ENCODE data around the gene ACER3.
"Not testable (repeated sequence)": the region's sequence is repeated elsewhere in the genome, so short reads cannot be mapped to it uniquely, and the experiment has no call there.

Gene ACER3

DNA sequence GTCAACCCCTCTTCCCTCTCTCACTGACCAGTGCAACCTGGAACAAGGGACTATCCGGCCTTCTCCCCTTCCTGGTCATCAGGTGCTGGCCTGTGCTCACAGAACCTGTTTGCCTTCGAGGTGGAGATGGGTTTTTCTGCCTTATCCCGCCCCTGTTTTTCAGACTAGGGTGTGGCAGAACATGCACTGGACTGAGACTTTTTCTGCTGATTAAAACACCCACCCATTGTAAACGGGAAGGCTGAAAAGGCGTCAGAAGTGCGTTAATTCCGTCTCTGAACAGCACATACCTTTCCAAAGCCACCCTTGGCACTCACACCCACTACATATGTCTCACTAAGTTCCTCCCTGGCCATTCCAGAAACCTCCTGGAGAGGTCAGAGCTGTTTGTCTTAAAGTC, 169.1 kb downstream of the ACER3 start:
- DNase-seq (ENCODE audit: extremely low spot score, insufficient read length, low read depth) = no peak
- FAIRE-seq = no peak

- FAIRE-seq = no peak
- no peak for DNase-seq (ENCODE audit: extremely low spot score, insufficient read length, low read depth)
These were observed 170.2 kb downstream of the ACER3 start for GRCh38 chr11:77030834-77031414.

DNA sequence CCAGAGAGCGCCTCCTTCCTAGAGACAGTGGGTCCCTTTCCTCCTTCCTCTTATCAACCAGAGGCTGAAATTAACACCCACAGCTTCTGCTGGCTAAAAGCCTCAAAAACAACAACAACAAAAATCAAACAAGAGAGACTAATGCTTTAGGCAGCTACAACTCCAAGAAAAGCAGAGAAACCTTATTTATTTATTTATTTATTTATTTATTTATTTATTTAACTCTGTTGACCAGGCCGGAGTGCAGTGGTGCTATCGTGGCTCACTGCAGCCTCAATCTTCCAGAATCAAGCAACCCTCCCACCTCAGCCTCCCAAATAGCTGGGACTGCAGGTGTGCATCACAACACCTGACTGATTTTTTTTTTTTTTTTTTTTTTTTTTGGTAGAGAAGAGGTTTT, 170.9 kb downstream of the ACER3 start:
- FAIRE-seq = no peak
- DNase-seq (ENCODE audit: extremely low spot score, insufficient read length, low read depth) = no peak

DNA sequence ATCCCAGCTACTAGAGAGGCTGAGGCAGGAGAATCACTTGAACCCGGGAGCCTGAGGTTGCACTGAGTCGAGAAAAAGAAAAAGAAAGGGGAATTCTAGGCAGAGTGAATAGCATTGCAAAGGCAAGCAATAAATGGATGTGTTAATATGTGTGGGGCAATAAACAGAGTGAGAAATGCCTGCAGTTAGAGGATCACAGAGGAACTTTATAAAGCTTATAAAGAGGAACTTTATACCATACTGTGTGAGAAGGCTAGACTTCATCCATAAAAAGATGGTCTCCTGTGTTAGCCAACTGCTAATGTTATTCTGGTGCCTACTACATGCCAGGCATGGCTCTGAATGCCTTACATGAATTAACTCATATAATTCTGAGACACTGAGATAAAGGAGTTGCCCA, 174.3 kb downstream of the ACER3 start:
- FAIRE-seq = no peak
- DNase-seq (ENCODE audit: extremely low spot score, insufficient read length, low read depth) = no peak

GRCh38 chr11:77035580-77035979, 174.9 kb downstream of the ACER3 start:
- no peak for DNase-seq (ENCODE audit: extremely low spot score, insufficient read length, low read depth)
- FAIRE-seq = no peak

GRCh38 chr11:77036398-77036797, 175.7 kb downstream of the ACER3 start:
- FAIRE-seq = no peak
- no peak for DNase-seq (ENCODE audit: extremely low spot score, insufficient read length, low read depth)

GRCh38 chr11:77037057-77037456, 176.3 kb downstream of the ACER3 start:
- FAIRE-seq (no peak), DNase-seq (ENCODE audit: extremely low spot score, insufficient read length, low read depth) (no peak)

GRCh38 chr11:77038029-77038824, 177.5 kb downstream of the ACER3 start:
- FAIRE-seq = no peak

DNA sequence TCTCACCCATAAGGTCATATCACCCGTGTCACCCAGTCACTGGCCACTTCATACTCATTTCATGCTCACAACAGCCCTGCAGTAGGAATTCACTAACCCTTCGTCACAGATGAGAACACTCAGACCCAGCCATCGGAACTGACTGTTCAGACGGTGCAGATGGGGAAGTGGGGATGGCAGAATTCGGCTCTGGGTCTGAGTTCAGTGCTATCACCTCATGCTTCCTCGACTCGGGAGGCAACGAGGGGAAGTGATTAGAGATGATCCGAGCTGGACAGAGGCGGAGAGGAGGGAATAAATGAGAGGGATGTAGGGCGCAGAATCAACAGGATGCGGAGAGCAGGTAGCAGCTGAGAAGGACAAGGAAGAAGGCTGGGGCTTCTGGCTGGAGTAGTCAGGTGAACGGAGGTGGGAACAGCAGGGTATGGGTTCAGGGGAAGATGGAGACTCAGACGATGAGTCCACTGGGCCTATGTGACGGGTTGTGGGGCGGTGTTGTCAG, 178.2 kb downstream of the ACER3 start:
- DNase-seq (ENCODE audit: extremely low spot score, insufficient read length, low read depth) (peak; percentile 9), FAIRE-seq (no peak)

More at GRCh38 chr11:77038029-77038824, 177.5 kb downstream of the ACER3 start:
- no peak for DNase-seq (ENCODE audit: extremely low spot score, insufficient read length, low read depth)

DNA sequence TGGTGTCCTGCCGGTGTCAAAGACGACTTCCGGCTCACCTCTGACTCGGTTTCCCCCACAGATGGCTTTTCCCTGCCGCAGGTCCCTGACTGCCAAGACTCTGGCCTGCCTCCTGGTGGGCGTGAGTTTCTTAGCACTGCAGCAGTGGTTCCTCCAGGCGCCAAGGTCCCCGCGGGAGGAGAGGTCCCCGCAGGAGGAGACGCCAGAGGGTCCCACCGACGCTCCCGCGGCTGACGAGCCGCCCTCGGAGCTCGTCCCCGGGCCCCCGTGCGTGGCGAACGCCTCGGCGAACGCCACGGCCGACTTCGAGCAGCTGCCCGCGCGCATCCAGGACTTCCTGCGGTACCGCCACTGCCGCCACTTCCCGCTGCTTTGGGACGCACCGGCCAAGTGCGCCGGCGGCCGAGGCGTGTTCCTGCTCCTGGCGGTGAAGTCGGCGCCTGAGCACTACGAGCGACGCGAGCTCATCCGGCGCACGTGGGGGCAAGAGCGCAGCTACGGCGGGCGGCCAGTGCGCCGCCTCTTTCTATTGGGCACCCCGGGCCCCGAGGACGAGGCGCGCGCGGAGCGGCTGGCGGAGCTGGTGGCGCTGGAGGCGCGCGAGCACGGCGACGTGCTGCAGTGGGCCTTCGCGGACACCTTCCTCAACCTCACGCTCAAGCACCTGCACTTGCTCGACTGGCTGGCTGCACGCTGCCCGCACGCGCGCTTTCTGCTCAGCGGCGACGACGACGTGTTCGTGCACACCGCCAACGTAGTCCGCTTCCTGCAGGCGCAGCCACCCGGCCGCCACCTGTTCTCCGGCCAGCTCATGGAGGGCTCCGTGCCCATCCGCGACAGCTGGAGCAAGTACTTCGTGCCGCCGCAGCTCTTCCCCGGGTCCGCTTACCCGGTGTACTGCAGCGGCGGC, 179.0 kb downstream of the ACER3 start:
- no peak for FAIRE-seq

GRCh38 chr11:77040401-77040777, 179.7 kb downstream of the ACER3 start:
- FAIRE-seq (no peak), DNase-seq (ENCODE audit: extremely low spot score, insufficient read length, low read depth) (no peak)

More for the DNA sequence above, 179.0 kb downstream of the ACER3 start:
- peak; percentile 17 for DNase-seq (ENCODE audit: extremely low spot score, insufficient read length, low read depth)

GRCh38 chr11:77040889-77041288, 180.2 kb downstream of the ACER3 start:
- DNase-seq (ENCODE audit: extremely low spot score, insufficient read length, low read depth) (no peak), FAIRE-seq (no peak)

DNA sequence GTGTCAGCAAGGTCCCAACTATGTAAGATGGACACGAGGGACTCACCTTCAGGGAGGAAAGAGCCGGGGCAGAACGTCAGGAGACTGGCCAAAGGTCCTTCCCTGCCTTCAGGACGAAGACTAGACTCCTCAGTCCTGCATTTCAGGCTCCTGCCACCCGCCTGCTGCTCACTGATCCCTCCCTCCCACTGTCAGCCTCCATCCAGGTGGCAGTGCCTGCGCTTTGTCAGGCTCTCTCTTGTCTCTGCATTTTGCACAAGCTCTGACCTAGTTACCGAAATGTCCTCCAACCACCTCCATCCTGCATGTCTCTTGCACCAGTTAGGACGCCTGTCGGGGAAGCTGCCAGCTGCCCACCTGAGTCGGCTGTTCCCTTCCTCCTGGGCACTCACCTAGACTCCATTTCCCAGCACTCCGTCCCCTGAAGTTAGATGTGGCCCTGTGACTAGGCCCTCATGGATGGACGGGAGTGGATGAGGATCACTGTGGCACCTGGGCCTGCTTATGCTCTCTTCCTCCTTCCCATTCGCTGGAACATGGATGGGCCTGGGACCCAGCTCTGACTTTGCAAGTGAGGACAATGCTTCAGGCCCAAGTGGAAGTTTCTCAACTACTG, 181.5 kb downstream of the ACER3 start:
- FAIRE-seq = no peak
- DNase-seq (ENCODE audit: extremely low spot score, insufficient read length, low read depth) = no peak

- DNase-seq (ENCODE audit: extremely low spot score, insufficient read length, low read depth) (no peak), FAIRE-seq (no peak)
These were observed 183.6 kb downstream of the ACER3 start for GRCh38 chr11:77044356-77044755.

- FAIRE-seq (no peak), DNase-seq (ENCODE audit: extremely low spot score, insufficient read length, low read depth) (no peak)
These were observed 184.2 kb downstream of the ACER3 start for GRCh38 chr11:77044886-77045285.

DNA sequence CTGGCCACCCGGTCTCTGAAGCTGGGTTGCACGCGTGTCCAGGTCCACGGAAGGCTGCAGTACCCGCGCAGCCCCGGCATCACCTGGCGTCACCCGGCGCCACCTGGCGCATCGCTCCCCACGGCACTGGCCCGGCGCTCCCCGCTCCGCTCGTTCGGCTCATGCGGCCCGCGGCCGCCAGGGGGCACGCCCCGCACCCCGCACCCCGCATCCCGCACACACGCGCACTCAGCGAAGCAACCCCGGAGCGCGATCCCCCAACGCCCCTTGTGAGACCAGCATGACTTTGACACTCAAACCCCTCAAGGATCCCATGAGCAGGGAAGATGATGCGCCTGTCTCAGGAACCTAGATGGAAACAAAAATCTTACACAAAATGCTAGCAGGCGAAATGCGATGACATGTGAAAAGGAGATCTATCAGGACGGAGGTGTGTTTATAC, 185.4 kb downstream of the ACER3 start:
- DNase-seq (ENCODE audit: extremely low spot score, insufficient read length, low read depth) (peak; percentile 57), FAIRE-seq (no peak)

DNA sequence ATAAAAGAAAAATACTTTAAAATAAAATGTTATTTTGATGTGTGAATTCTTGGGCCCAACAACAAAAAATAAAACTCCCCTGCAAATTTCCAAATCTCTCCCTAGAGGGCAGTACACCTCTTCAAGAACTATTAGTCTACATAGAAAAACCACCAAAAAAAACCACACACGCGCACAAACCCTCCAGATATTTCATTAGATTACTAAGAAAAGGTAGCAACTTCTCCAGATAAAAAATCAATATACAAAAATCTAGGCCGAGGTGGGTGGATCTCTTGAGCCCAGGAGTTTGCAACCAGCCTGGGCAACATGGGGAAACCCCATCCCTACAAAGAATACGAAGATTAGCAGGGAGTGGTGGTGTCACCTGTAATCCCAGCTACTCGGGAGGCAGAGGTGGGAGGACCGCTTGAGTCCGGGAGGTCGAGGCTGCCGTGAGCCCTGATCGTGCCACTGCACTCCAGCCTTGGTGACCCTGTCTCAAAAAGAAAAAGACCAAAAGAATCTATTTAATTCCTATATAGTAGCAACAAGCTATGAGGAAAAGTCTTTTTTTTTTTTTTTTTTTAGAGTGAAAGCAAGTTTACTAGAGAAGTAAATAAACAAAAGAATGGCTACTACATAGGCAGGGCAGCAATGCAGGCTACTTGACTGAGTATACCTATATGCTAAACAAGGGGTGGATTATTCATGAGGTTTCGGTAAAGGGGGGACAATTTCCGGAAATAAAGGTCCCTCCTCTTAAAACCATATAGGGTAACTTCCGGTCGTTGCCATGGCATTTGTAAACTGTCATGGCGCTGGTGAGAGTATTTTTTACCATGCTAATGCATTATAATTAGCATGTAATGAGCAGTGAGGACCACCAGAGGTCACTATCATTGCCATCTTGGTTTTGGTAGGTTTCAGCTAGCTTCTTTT, 186.5 kb downstream of the ACER3 start:
- FAIRE-seq = peak; percentile 91
- peak; percentile 49 for DNase-seq (ENCODE audit: extremely low spot score, insufficient read length, low read depth)

GRCh38 chr11:77047928-77048446, 187.3 kb downstream of the ACER3 start:
- not testable (repeated sequence) for DNase-seq (ENCODE audit: extremely low spot score, insufficient read length, low read depth); FAIRE-seq

- DNase-seq (ENCODE audit: extremely low spot score, insufficient read length, low read depth) = no peak
- no peak for FAIRE-seq
These were observed 188.3 kb downstream of the ACER3 start for GRCh38 chr11:77049026-77049425.
